Thyroid gland (tissue), 4 donors: ENCODE data around the gene NCOA3. TPM values are rescaled to one million over a fixed set of nuclear protein-coding genes. Genes with fewer than 3 reads are reported as not detected.
A peak's percentile ranks its signal among the peaks of the same experiment; 100 is the strongest.

Experiments used
- DNase-seq, 2 donors: peaks; one replicate each; pipeline ENCODE4 v3.0.0-alpha.2; 2019
- H3K27ac ChIP-seq, 3 donors: fragments of 200-600 bp; sonication (generic); 1 replicate in 2 of 3; 2 replicates in 1 of 3; pipeline ENCODE4 v1.5.1; 2016 to 2019; ENCODE audit warnings: mild to moderate bottlenecking in 1 of 3, moderate library complexity in 1 of 3
- H3K27me3 ChIP-seq: fragments of 200-600 bp; sonication (generic); one replicate; pipeline ENCODE4 v1.5.1; 2019
- H3K36me3 ChIP-seq, 2 donors: fragments of 200-600 bp; sonication (generic); one replicate each; pipeline ENCODE4 v1.5.1; 2016 to 2019
- H3K4me1 ChIP-seq, 2 donors: fragments of 200-600 bp; sonication (generic); one replicate each; pipeline ENCODE4 v1.5.1; 2017 to 2019
- H3K4me3 ChIP-seq, 3 donors: fragments of 200-600 bp; sonication (generic); replicated peaks in 1 of 3; 1 replicate in 2 of 3; 2 replicates in 1 of 3; pipeline ENCODE4 v1.5.1; 2016; ENCODE audit warnings: mild to moderate bottlenecking in 1 of 3
- H3K9me3 ChIP-seq: fragments of 200-600 bp; sonication (generic); one replicate; pipeline ENCODE4 v1.5.1; 2017
- POLR2A ChIP-seq, 2 donors: fragments of 450-650 bp; IDR thresholded peaks; one replicate each; pipeline ENCODE4 v1.6.1; 2017; ENCODE audit warnings: antibody characterized with exemption in 2 of 2, mild to moderate bottlenecking in 2 of 2, moderate library complexity in 1 of 2
- WGBS, 2 donors: methylation state at CpG; one replicate each; pipeline ENCODE4 v1.1.5; 2017; 5-methylcytosine and 5-hydroxymethylcytosine counted together
- intact Hi-C: fragments of 100-400 bp; cut with DNase I; formaldehyde crosslinking; loops from one replicate; pipeline ENCODE4 v1.15.1; 2023
- total RNA-seq, 4 donors: library from RNA; depleted of rRNA; stranded (reverse); fragments of >200 nt; gene quantifications; one replicate each; pipeline ENCODE4 v1.2.3, GENCODE V29; 2016
- TF ChIP-seq, protein P1 (sequence below), 6 experiments: fragments of 200-600 bp in 3 of 6; fragments of 450-650 bp in 3 of 6; sonication (generic) in 3 of 6; IDR thresholded peaks; one replicate each; pipeline ENCODE4 v1.5.1; 2016 to 2019; ENCODE audit warnings: antibody characterized with exemption in 6 of 6, mild to moderate bottlenecking in 2 of 6, inconsistent platforms in 1 of 6, moderate library complexity in 1 of 6

The NCOA3 gene
- total RNA-seq, 4 donors from 2014 or later, result 28.7 to 45.2 (median 36.8) TPM

DNA sequence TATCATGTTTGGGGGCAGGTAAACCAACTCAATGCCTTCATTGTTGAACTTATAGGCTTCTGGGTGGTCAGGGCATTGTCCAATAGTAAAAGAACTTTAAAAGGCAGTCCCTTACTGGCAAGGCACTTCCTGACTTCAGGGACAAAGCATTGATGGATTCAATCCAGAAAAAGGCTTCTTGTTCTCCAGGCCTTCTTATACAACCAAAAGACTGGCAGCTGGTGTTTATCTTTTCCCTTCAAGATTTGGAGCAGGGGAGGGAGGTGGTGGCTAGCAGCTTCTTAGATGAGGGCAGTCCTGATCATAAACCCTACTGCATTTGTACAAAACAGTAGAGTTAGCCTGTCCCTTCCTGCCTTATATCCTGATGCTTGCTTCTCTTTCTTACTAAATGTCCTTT lies 57.5 kb downstream of the NCOA3 start:
- DNase-seq, result peak in 1 of 2 donors; percentile 16

DNA sequence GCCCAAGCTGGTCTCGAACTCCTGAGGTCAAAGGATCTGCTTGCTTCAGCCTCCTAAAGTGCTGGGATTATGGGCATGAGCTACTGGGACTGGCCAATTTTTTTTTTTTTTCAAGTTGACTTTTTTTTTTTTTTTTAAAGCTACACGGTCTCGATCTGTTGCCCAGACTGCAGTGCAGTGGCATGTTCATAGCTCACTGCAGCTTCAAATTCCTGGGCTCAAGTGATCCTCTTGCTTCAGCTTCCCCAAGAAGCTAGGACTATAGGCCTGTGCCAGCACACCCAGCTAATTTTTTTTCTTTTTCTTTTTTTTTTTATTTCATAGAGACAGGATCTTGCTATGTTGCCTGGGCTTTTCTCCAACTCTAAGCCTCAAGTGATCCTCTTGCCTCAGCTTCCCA lies 59.5 kb downstream of the NCOA3 start:
- WGBS, 2 donors, result 17 to 19% methylated on average over 3 of the region's 3 CpGs
- Histone ChIP-seq H3K9me3 (no peaks in the 10 kb centered on the region), H3K4me1 (peaks cover 20 to 48% of the 10 kb centered on the region in 2 donors), H3K4me3 (no peak overlapping the region), H3K27ac (peak overlapping the region; percentile 42 to 60 (median 56)), H3K36me3 (no peaks in the 10 kb centered on the region), H3K27me3 (no peaks in the 10 kb centered on the region)
- intact Hi-C loops, result no loop called here
- TF ChIP-seq POLR2A (IDR thresholded peaks at IDR 0.05), result no peak
- TF ChIP-seq, protein P1, sequence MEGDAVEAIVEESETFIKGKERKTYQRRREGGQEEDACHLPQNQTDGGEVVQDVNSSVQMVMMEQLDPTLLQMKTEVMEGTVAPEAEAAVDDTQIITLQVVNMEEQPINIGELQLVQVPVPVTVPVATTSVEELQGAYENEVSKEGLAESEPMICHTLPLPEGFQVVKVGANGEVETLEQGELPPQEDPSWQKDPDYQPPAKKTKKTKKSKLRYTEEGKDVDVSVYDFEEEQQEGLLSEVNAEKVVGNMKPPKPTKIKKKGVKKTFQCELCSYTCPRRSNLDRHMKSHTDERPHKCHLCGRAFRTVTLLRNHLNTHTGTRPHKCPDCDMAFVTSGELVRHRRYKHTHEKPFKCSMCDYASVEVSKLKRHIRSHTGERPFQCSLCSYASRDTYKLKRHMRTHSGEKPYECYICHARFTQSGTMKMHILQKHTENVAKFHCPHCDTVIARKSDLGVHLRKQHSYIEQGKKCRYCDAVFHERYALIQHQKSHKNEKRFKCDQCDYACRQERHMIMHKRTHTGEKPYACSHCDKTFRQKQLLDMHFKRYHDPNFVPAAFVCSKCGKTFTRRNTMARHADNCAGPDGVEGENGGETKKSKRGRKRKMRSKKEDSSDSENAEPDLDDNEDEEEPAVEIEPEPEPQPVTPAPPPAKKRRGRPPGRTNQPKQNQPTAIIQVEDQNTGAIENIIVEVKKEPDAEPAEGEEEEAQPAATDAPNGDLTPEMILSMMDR (IDR thresholded peaks at IDR 0.05), result no peak
- peak; percentile 73 to 78 for DNase-seq

More for the DNA sequence above, 57.5 kb downstream of the NCOA3 start:
- intact Hi-C loops, result no loop called here
- TF ChIP-seq, protein P1 (IDR thresholded peaks at IDR 0.05), result no peak
- TF ChIP-seq POLR2A (IDR thresholded peaks at IDR 0.05), result no peak
- Histone ChIP-seq H3K27ac (peak overlapping the region; percentile 7 to 47 (median 8)), H3K9me3 (no peaks in the 10 kb centered on the region), H3K27me3 (no peaks in the 10 kb centered on the region), H3K4me3 (no peak overlapping the region), H3K36me3 (no peaks in the 10 kb centered on the region), H3K4me1 (peaks cover 8 to 32% of the 10 kb centered on the region in 2 donors)

DNA sequence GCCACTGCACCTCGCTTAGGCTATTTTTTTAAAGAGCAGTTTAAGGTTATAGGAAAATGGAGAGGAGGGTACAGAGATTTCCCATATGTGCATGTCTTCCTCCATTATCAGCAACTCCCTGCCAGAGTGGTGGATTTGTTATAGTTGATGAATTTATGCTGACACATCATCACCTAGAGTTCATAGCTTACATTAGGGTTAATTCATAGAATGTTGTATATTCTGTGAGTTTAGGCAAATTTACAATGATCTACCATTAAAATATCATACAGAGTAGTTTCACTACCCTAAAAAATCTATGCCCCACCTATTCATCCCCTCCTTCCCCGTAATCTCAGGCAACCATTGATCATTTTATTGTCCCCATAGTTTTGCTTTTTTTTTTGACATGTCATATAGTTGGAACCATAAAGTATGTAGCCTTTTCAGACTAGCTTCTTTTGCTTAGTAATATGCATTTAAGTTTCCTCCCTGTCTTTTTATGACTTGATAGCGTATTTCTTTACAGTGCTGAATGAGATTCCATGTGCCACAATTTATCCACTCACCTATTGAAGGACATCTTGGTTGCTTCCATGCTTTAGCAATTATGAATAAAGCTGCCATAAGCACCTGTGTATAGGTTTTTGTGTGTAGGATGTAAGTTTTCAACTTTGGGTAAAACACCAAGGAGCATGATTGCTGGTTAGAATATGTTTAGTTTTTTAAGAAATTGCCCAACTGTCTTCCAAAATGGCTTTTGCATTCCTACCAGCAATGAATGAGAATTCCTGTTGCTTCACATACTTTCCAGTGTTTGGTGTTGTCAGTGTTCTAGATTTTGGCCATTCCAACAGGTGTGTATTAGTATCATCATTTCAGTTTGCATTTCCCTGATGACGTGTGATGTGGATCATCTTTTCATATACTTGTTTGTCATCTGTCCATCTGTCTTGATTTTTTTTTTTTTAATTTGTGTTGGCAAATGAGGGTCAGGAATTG lies 60.2 kb downstream of the NCOA3 start:
- H3K4me1 ChIP-seq, result peaks cover 20 to 48% of the 10 kb centered on the region in 2 donors

DNA sequence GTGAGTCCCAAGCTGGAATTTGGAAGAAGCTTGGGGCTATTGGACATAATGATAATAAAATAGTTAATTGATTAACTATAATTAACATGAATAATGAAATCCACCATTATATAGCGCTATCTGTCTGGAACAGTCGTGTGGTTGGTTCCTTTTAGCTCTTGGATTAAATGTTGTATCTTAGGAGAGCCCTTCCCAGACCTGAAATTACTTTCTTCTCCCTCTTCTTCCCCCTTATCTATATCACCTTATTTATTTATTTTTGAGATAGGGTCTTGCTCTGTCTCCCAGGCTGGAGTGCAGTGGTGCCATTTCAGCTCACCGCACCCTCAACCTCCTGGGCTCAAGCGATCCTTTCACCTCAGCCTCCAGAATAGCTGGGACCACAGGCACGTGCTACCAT lies 64.6 kb downstream of the NCOA3 start:
- 95% methylated on average over 5 of the region's 5 CpGs for WGBS, 2 donors
- H3K27ac ChIP-seq, result peak overlapping the region; percentile 59 to 84 (median 68)
- H3K4me1 ChIP-seq, result peaks cover 26 to 40% of the 10 kb centered on the region in 2 donors
- intact Hi-C loops, result no loop called here
- no peaks in the 10 kb centered on the region for H3K36me3 ChIP-seq
- no peak for TF ChIP-seq POLR2A (IDR thresholded peaks at IDR 0.05)
- TF ChIP-seq, protein P1 (IDR thresholded peaks at IDR 0.05), result no peak
- no peak overlapping the region for H3K4me3 ChIP-seq
- DNase-seq, result no peak
- no peaks in the 10 kb centered on the region for H3K27me3 ChIP-seq
- H3K9me3 ChIP-seq, result no peaks in the 10 kb centered on the region

More for the DNA sequence above, 60.2 kb downstream of the NCOA3 start:
- TF ChIP-seq POLR2A (IDR thresholded peaks at IDR 0.05), result no peak
- TF ChIP-seq, protein P1 (IDR thresholded peaks at IDR 0.05), result no peak
- Histone ChIP-seq H3K36me3 (no peaks in the 10 kb centered on the region), H3K4me3 (no peak overlapping the region), H3K27me3 (no peaks in the 10 kb centered on the region), H3K9me3 (no peaks in the 10 kb centered on the region), H3K27ac (peak overlapping the region; percentile 42 to 56 (median 46))
- WGBS, 2 donors, result 78 to 82% methylated on average over 4 of the region's 4 CpGs
- DNase-seq, result no peak
- intact Hi-C loops, result no loop called here

DNA sequence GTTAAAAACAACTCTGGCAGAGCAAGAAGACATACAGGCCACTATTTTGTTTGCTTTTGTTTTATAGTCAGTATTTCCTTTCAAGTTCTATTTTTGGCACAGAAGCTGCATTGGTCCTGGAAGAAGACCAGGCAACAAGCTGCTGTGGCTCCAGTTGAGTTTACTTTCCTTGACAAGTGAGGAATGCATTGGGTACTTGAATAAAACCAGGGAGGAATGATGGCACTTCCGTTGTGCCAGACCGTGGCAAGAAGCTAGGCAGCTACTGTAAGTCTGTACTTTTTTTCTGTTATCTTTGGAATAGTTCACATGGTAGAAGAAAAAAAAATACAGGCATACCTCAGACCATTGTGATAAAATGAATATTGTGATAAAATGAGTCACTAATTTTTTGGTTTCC lies 66.3 kb downstream of the NCOA3 start:
- no peak overlapping the region for H3K4me3 ChIP-seq
- intact Hi-C loops, result no loop called here
- H3K9me3 ChIP-seq, result no peaks in the 10 kb centered on the region
- peaks cover 26 to 36% of the 10 kb centered on the region in 2 donors for H3K4me1 ChIP-seq
- no peaks in the 10 kb centered on the region for H3K36me3 ChIP-seq
- peak; percentile 75 to 81 for DNase-seq
- TF ChIP-seq POLR2A (IDR thresholded peaks at IDR 0.05), result no peak
- peak overlapping the region; percentile 81 to 86 (median 85) for H3K27ac ChIP-seq
- WGBS, 2 donors, result 6 to 8% methylated on average over 2 of the region's 2 CpGs
- no peaks in the 10 kb centered on the region for H3K27me3 ChIP-seq
